OCI-LY7 (cell line): ENCODE data around the gene RBBP8NL. TPM values are rescaled to one million over a fixed set of nuclear protein-coding genes. Genes with fewer than 3 reads are reported as not detected.

Source experiments
- BruUV-seq: library from RNA; stranded (reverse); fragments of 400-500 nt; replicated peaks from 2 replicates; lab custom pipeline; 2021; lab: Mats Ljungman, UMichigan
- CTCF ChIA-PET: fragments of 300-600 bp; sonication (Branson Sonifier 250); formaldehyde crosslinking; loops from one replicate; lab custom pipeline; 2022; ENCODE audit warnings: antibody characterized with exemption; ENCODE audit not compliant: unreplicated experiment; lab: Charles Lee
- POLR2A ChIA-PET: fragments of 300-600 bp; sonication (Branson Sonifier 250); formaldehyde crosslinking; loops from one replicate; lab custom pipeline; 2022; ENCODE audit warnings: antibody characterized with exemption; lab: Charles Lee
- DNase-seq: peaks from one replicate; pipeline ENCODE4 v3.0.0-alpha.2; 2015; ENCODE audit warnings: low spot score
- H2AFZ ChIP-seq: fragments of 200-600 bp; sonication (generic), shearing (Covaris generic); 2 replicates; pipeline ENCODE4 v1.6.1; 2014; ENCODE audit warnings: mild to moderate bottlenecking, antibody characterized with exemption, low read length, moderate library complexity
- H3K27ac ChIP-seq: fragments of 200-600 bp; sonication (generic); 2 replicates; pipeline ENCODE4 v1.5.1; 2014; ENCODE audit warnings: mixed run types, low read depth, mild to moderate bottlenecking, moderate library complexity, low read length, inconsistent platforms; ENCODE audit not compliant: poor library complexity, severe bottlenecking
- H3K36me3 ChIP-seq: fragments of 200-600 bp; sonication (generic); 2 replicates; pipeline ENCODE4 v1.6.1; 2014; ENCODE audit warnings: mild to moderate bottlenecking, antibody characterized with exemption, low read length, moderate library complexity, mixed read lengths; ENCODE audit not compliant: insufficient read depth
- H3K4me1 ChIP-seq: fragments of 200-600 bp; sonication (generic); 2 replicates; pipeline ENCODE4 v1.5.1; 2014; ENCODE audit warnings: mild to moderate bottlenecking, low read length; ENCODE audit not compliant: insufficient read depth, poor library complexity, severe bottlenecking
- H3K4me2 ChIP-seq: fragments of 200-600 bp; sonication (generic); 2 replicates; pipeline ENCODE4 v1.6.1; 2014; ENCODE audit warnings: mild to moderate bottlenecking, low read length
- H3K4me3 ChIP-seq: fragments of 200-600 bp; sonication (generic); 2 replicates; pipeline ENCODE4 v1.5.1; 2014; ENCODE audit warnings: mild to moderate bottlenecking, low read depth, low read length; ENCODE audit not compliant: poor library complexity, severe bottlenecking
- H3K79me2 ChIP-seq: fragments of 200-600 bp; sonication (generic); 2 replicates; pipeline ENCODE4 v1.6.1; 2016; ENCODE audit warnings: low read depth, mild to moderate bottlenecking, low read length, moderate library complexity, mixed read lengths; ENCODE audit not compliant: insufficient read depth
- H3K9me2 ChIP-seq: fragments of 200-600 bp; sonication (generic); 2 replicates; pipeline ENCODE4 v1.6.1; 2016; ENCODE audit warnings: mild to moderate bottlenecking, low read length, mixed read lengths; ENCODE audit not compliant: insufficient read depth
- H3K9me3 ChIP-seq: fragments of 200-600 bp; sonication (generic); 2 replicates; pipeline ENCODE4 v1.6.1; 2014; ENCODE audit warnings: mild to moderate bottlenecking, mixed run types, low read length, mixed read lengths
- H4K20me1 ChIP-seq: fragments of 200-600 bp; sonication (generic); 2 replicates; pipeline ENCODE4 v1.6.1; 2014; ENCODE audit warnings: mild to moderate bottlenecking, antibody characterized with exemption, low read length, moderate library complexity, mixed read lengths; ENCODE audit not compliant: insufficient read depth
- CTCF ChIP-seq: fragments of 200-600 bp; sonication (generic); conservative IDR thresholded peaks from 2 replicates; pipeline ENCODE4 v1.5.1; 2014; ENCODE audit warnings: mild to moderate bottlenecking, antibody characterized with exemption, low read length, moderate library complexity, mixed read lengths
- EZH2phosphoT487 ChIP-seq: fragments of 200-600 bp; sonication (generic); IDR thresholded peaks from 2 replicates; pipeline ENCODE4 v1.6.1; 2018; ENCODE audit warnings: low read depth, borderline replicate concordance, mild to moderate bottlenecking, mixed run types, antibody characterized with exemption, low read length, moderate library complexity, mixed read lengths
- intact Hi-C: fragments of 100-400 bp; cut with micrococcal nuclease; formaldehyde crosslinking; loops from one replicate; pipeline ENCODE4 v1.10.0; 2022; ENCODE audit not compliant: unreplicated experiment
- total RNA-seq, 2 experiments: library from RNA; depleted of rRNA in 1 of 2; stranded (reverse); fragments of >200 nt in 1 of 2; shearing (Covaris generic) in 1 of 2; gene quantifications; 2 replicates each; pipeline ENCODE4 v1.2.3, GENCODE V29; 2014 to 2022

RBBP8NL gene
- total RNA-seq, 2 experiments from 2014 or later = not detected

DNA sequence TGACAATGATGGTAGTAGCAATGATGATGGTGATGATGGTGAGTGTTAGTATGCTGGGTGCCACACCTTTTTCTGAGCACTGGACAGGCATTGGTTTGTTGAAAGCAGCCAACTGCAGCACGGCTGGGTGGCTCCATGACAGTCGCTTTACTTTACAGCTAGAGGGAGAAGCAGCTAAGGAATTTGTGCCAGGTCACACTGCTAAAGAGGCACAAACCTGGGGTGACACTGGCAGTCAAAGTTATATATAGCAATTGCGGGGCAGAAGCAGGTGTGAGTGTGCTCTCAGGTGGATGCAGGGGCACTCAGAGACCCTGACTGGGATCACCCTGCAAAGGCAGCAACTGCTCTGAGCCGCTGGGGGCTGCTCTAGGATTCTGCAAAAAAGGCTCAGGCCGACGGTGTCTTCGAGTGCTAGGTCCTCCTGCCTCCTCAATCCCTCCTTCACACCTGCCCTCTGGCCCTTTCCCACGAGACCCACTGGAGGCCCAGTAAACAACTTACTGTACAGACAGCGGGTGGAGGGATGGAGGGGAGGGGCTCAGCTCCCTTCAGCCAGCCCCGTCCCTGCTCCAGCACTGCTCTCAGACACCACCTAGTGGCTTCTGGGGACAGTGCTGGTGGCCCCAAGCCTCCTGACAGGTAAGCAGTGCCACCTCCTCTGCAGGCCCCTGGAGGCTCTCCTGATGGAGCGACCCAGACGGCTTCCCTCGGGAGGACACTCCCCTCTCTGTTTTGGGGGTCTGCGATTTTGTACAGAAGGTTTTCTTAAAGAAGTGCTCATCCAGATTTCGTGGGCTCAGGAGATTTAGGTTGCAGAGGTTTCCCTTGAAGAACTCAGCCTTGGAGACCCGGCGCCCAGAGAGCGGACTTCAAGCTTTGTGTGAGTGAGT, 44.8 kb downstream of the RBBP8NL start:
- Histone ChIP-seq H3K4me1 (peaks cover 27% of the 10 kb centered on the region), H3K9me3 (no peaks in the 10 kb centered on the region), H3K4me3 (no peak overlapping the region), H3K36me3 (peaks cover 34% of the 10 kb centered on the region), H3K27ac (peak overlapping the region; percentile 25), H2AFZ (no peak overlapping the region), H4K20me1 (peaks cover 3% of the 10 kb centered on the region; the same call in 1 of the 2 replicates), H3K79me2 (peaks cover 32% of the 10 kb centered on the region), H3K4me2 (peak overlapping the region; percentile 8; the same call in 1 of the 2 replicates), H3K9me2 (no peaks in the 10 kb centered on the region)
- DNase-seq = peak; percentile 87
- no peak for TF ChIP-seq EZH2phosphoT487
- TF ChIP-seq CTCF = peak; percentile 94
- CTCF ChIA-PET = interaction anchor here (0.6 to 0.9 kb wide), 2 partner anchors 14 to 80 kb away, joined by 4 to 5 read pairs; no protein-coding TSS in a partner anchor
- BruUV-seq = no TSS peak
- intact Hi-C loops = loop anchor here (1.0 kb wide), 1 partner anchor 80 kb away; the partner anchor contains the start of gene ADRM1
- POLR2A ChIA-PET = interaction anchor here (1.3 kb wide), 1 partner anchor 82 kb away, joined by 6 read pairs; no protein-coding TSS in a partner anchor

DNA sequence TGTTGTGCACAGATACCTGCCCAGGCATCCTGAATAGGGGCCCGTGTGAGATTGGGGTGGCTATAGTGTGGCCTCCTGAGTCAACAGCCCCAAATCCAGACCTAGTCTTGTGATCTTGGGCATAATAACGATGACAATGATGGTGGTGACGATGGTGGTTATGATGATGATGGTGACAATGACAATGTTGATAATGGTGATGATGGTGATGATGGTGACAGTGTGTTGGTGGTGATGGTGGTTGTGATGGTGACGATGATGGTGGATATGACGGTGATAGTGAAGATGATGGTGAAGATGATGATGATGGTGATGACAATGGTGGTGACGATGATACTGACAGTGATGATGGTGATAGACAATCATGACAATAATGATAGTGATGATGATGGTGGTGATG, 45.5 kb downstream of the RBBP8NL start:
- POLR2A ChIA-PET = no interaction called here
- DNase-seq = no peak
- Histone ChIP-seq H3K9me2 (no peaks in the 10 kb centered on the region), H3K4me3 (no peak overlapping the region), H3K27ac (no peak overlapping the region), H3K4me2 (no peak overlapping the region), H3K36me3 (peaks cover 30% of the 10 kb centered on the region), H3K4me1 (peaks cover 27% of the 10 kb centered on the region), H2AFZ (no peak overlapping the region), H3K79me2 (peaks cover 26% of the 10 kb centered on the region), H3K9me3 (no peaks in the 10 kb centered on the region), H4K20me1 (no peaks in the 10 kb centered on the region)
- BruUV-seq = no TSS peak
- intact Hi-C loops = loop anchor here (1.0 kb wide), 1 partner anchor 80 kb away; the partner anchor contains the start of gene ADRM1
- no peak for TF ChIP-seq EZH2phosphoT487
- TF ChIP-seq CTCF = no peak
- CTCF ChIA-PET = no interaction called here
